Activated naive CD4-positive, alpha-beta T cell treated with anti-CD3 and anti-CD28 coated beads, Interleukin-2, amount 50 U/mL, for 24 hours (primary cell): ENCODE measurements around the gene CLIP4.

ENCODE experiments used
- H3K27ac Mint-ChIP-seq: one replicate; pipeline ENCODE4 v1.8.0; 2021; ENCODE audit warnings: mild to moderate bottlenecking, mixed read lengths
- H3K27me3 Mint-ChIP-seq: one replicate; pipeline ENCODE4 v1.8.0; 2021; ENCODE audit warnings: mixed read lengths
- H3K36me3 Mint-ChIP-seq: one replicate; pipeline ENCODE4 v1.8.0; 2021; ENCODE audit warnings: mixed read lengths
- H3K4me1 Mint-ChIP-seq: one replicate; pipeline ENCODE4 v1.8.0; 2021; ENCODE audit warnings: mixed read lengths
- H3K4me3 Mint-ChIP-seq: one replicate; pipeline ENCODE4 v1.8.0; 2021; ENCODE audit warnings: mild to moderate bottlenecking, mixed read lengths
- H3K9me3 Mint-ChIP-seq: one replicate; pipeline ENCODE4 v1.8.0; 2021; ENCODE audit warnings: mixed read lengths

CLIP4 gene, protein sequence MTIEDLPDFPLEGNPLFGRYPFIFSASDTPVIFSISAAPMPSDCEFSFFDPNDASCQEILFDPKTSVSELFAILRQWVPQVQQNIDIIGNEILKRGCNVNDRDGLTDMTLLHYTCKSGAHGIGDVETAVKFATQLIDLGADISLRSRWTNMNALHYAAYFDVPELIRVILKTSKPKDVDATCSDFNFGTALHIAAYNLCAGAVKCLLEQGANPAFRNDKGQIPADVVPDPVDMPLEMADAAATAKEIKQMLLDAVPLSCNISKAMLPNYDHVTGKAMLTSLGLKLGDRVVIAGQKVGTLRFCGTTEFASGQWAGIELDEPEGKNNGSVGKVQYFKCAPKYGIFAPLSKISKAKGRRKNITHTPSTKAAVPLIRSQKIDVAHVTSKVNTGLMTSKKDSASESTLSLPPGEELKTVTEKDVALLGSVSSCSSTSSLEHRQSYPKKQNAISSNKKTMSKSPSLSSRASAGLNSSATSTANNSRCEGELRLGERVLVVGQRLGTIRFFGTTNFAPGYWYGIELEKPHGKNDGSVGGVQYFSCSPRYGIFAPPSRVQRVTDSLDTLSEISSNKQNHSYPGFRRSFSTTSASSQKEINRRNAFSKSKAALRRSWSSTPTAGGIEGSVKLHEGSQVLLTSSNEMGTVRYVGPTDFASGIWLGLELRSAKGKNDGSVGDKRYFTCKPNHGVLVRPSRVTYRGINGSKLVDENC

DNA sequence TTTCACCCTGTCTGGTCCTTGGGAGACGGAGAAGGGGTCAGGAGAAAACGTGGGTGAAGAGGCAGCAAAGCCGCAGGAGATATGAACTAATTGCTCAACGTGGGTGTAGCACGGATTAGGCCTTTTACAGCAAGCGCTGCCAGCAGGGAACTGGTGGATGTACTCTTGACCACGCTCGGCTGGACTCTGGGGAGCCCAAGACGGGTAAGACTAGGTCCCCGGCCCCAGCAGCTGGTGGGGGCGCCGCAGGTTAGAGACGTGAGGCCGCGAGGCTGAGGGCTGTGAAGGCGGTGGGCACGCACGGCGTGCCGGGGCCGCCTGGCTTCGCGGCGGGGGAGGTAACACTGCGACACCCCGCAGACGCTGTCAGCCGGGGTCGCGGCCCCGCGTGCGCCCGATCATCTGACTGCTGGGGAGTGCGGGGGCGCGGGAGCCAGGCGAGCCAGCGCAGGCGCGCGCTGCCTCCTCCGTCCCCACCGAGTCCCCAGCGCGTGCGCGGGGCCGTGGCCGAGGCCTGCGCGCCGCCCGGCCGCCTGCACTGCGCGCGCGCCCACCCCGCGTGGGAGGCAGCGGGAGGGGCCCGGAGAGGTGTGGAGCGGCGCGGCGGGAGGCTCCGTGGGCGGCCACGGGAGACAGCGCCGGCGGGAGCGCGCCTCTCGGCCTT lies at the start of gene CLIP4:
Gene CLIP4 (plus strand): TSS at position 470 of the 664 bp plus-strand sequence. CDS start 5,974 bp downstream, outside the sequence.
- Mint-ChIP-seq H3K27me3 (no peaks in the 10 kb centered on the region), H3K4me1 (peaks cover 49% of the 10 kb centered on the region), H3K9me3 (no peaks in the 10 kb centered on the region), H3K36me3 (no peaks in the 10 kb centered on the region), H3K27ac (peak within 1 kb of the TSS; percentile 98), H3K4me3 (peak within 1 kb of the TSS; percentile 90)

GRCh38 chr2:29066271-29066860 lies 48.8 kb upstream of the CLIP4 start:
- Mint-ChIP-seq H3K4me3 (no peak overlapping the region), H3K36me3 (no peaks in the 10 kb centered on the region), H3K9me3 (no peaks in the 10 kb centered on the region), H3K27me3 (no peaks in the 10 kb centered on the region), H3K4me1 (no peaks in the 10 kb centered on the region), H3K27ac (no peak overlapping the region)

GRCh38 chr2:29066997-29067605 lies 48.1 kb upstream of the CLIP4 start:
- Mint-ChIP-seq H3K4me3 (no peak overlapping the region), H3K27ac (no peak overlapping the region), H3K4me1 (no peaks in the 10 kb centered on the region), H3K9me3 (no peaks in the 10 kb centered on the region), H3K27me3 (no peaks in the 10 kb centered on the region), H3K36me3 (no peaks in the 10 kb centered on the region)

GRCh38 chr2:29068513-29068912 lies 46.7 kb upstream of the CLIP4 start:
- no peaks in the 10 kb centered on the region for H3K27me3 Mint-ChIP-seq
- H3K4me3 Mint-ChIP-seq, result no peak overlapping the region

DNA sequence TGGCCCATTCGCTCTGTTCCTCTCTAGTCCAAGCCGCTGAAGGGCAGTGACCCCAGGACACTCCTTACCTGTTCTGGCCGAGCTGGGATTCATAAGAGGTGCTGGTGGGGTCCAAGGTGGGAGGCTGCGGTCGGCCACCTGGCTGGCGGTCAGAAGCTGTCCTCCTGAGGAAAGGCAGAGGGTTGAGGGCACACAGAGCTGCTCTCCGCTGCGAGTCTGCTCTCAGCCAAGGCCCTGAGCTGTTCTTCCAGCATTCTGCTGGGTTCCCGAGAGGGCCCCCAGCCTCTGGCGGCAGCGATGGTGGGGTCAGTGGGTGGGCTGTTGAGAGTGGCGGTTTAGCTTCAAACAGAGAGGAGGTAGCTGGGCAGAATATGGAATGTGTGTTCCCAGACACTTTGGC lies 44.7 kb upstream of the CLIP4 start:
- H3K27me3 Mint-ChIP-seq, result no peaks in the 10 kb centered on the region
- H3K4me1 Mint-ChIP-seq, result no peaks in the 10 kb centered on the region
- H3K4me3 Mint-ChIP-seq, result no peak overlapping the region
- H3K27ac Mint-ChIP-seq, result no peak overlapping the region
- H3K36me3 Mint-ChIP-seq, result no peaks in the 10 kb centered on the region
- H3K9me3 Mint-ChIP-seq, result no peaks in the 10 kb centered on the region

More at GRCh38 chr2:29068513-29068912, 46.7 kb upstream of the CLIP4 start:
- Mint-ChIP-seq H3K9me3 (no peaks in the 10 kb centered on the region), H3K4me1 (no peaks in the 10 kb centered on the region), H3K36me3 (no peaks in the 10 kb centered on the region), H3K27ac (no peak overlapping the region)

DNA sequence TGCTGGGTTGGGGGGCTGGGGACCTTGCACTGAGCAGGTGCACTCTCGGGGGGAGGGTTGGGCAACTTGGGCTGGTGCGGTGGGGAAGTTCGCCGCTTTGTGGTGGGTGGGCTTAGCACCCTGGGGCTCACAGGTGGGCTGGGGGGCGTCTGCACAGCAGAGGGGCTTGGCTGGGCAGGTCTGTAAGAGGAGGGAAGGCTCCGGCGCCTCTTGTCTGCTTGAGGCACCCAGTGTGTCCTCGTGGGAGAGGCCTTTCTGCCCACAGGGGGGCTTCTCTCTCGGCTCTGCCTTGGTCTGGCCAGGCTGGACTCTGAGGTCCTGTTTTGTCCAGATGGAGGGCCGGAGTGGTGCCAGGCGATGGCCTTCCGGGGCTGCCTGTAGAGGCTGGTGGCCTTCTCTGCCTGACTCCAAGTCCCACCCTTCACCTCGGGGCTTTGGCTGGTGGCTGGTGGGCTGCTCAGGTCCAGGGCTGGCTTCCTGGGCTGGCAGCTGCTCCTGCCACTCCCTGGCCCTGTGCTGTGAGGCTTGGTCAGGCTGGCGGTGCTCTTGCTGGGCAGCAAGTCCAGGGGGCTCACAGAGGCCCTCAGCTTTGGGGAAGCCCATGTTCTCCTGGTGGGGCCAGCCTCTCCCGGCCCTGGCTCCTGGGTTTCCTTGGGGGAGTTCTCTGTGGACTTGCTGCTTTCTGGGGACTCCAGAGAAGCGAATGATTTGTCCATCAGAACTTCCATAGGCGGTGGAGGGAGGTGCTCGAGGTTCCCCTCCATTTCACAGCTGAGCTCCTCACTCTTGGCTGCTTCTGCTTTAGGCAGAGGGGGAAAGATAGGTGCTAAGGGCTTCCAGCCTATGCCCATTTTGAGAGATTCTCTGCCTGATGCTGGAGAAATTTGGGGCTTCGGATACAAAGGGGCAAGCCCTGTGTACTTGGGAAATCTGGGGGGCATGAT lies 43.9 kb upstream of the CLIP4 start:
- H3K9me3 Mint-ChIP-seq, result no peaks in the 10 kb centered on the region
- H3K4me3 Mint-ChIP-seq, result no peak overlapping the region
- no peaks in the 10 kb centered on the region for H3K27me3 Mint-ChIP-seq
- H3K4me1 Mint-ChIP-seq, result no peaks in the 10 kb centered on the region
- H3K27ac Mint-ChIP-seq, result no peak overlapping the region
- no peaks in the 10 kb centered on the region for H3K36me3 Mint-ChIP-seq

DNA sequence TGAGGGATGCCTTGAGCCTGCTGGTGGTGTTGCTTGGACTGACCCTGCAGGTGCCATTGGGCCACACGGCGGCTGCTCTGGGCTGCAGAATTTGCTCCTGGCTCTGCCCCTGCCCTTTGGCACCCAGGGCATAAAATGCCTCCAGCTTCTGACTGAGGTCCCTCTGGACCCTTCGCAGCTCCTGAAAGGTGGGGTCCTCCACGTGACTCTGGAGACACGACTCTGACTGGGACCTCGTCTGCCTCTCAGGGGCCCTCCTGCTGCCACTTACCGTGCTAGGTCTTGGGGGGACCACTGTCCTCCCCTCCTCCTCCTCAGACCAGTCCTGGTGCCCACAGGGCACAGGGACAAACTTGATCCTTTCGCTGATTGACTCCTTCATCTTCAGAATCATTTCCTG lies 43.0 kb upstream of the CLIP4 start:
- Mint-ChIP-seq H3K4me3 (no peak overlapping the region), H3K36me3 (no peaks in the 10 kb centered on the region), H3K9me3 (no peaks in the 10 kb centered on the region), H3K27me3 (no peaks in the 10 kb centered on the region), H3K4me1 (no peaks in the 10 kb centered on the region), H3K27ac (no peak overlapping the region)

- Mint-ChIP-seq H3K27me3 (no peaks in the 10 kb centered on the region), H3K9me3 (peaks cover 5% of the 10 kb centered on the region), H3K4me3 (no peak overlapping the region), H3K4me1 (no peaks in the 10 kb centered on the region), H3K36me3 (no peaks in the 10 kb centered on the region), H3K27ac (no peak overlapping the region)
Observed at GRCh38 chr2:29072971-29073725, 42.1 kb upstream of the CLIP4 start.

DNA sequence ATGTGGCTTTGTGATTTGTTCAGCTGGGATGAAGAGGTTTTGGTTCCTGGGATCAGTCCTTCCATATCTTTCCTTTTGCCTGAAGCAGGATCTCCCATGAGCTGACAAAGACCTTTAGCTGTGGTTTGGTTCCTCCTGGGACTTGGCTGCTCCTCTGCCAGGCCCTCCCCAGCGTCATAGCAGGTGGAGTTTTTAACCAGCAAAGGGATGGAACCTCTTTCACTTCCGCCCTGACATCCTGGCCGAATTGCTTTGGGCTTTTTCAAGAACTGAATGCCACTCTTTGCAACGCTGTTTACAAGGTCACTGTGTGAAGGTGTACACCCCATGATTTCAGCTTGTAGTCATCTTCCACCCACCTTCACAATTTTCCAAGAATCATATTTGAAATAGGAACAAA lies 41.3 kb upstream of the CLIP4 start:
- H3K36me3 Mint-ChIP-seq, result no peaks in the 10 kb centered on the region
- H3K4me1 Mint-ChIP-seq, result no peaks in the 10 kb centered on the region
- H3K27me3 Mint-ChIP-seq, result no peaks in the 10 kb centered on the region
- no peak overlapping the region for H3K4me3 Mint-ChIP-seq
- H3K9me3 Mint-ChIP-seq, result peaks cover 5% of the 10 kb centered on the region
- no peak overlapping the region for H3K27ac Mint-ChIP-seq

GRCh38 chr2:29074411-29074810 lies 40.8 kb upstream of the CLIP4 start, which contains the start of gene PCARE:
PCARE (minus strand) TSS chr2:29074523; CDS start chr2:29074261, 262 bp downstream.
- H3K36me3 Mint-ChIP-seq, result no peaks in the 10 kb centered on the region
- H3K4me1 Mint-ChIP-seq, result no peaks in the 10 kb centered on the region
- H3K27me3 Mint-ChIP-seq, result no peaks in the 10 kb centered on the region
- no peak within 1 kb of the TSS for H3K4me3 Mint-ChIP-seq
- no peak within 1 kb of the TSS for H3K27ac Mint-ChIP-seq
- H3K9me3 Mint-ChIP-seq, result peaks cover 5% of the 10 kb centered on the region

GRCh38 chr2:29075894-29076705 lies 39.1 kb upstream of the CLIP4 start:
- Mint-ChIP-seq H3K9me3 (peaks cover 5% of the 10 kb centered on the region), H3K36me3 (no peaks in the 10 kb centered on the region), H3K27ac (no peak overlapping the region), H3K4me1 (no peaks in the 10 kb centered on the region), H3K4me3 (no peak overlapping the region), H3K27me3 (no peaks in the 10 kb centered on the region)

GRCh38 chr2:29079887-29080286 lies 35.3 kb upstream of the CLIP4 start:
- Mint-ChIP-seq H3K9me3 (peaks cover 5% of the 10 kb centered on the region), H3K36me3 (no peaks in the 10 kb centered on the region), H3K27me3 (no peaks in the 10 kb centered on the region), H3K4me3 (no peak overlapping the region), H3K27ac (no peak overlapping the region), H3K4me1 (no peaks in the 10 kb centered on the region)
